Activated CD4-positive, CD25-positive, alpha-beta regulatory T cell treated with anti-CD3 and anti-CD28 coated beads, Interleukin-2, amount 50 U/mL, for 16 hours (primary cell): ENCODE data around the gene KIF1A.

Experiments
- DNase-seq: peaks from one replicate; pipeline ENCODE4 v3.0.0-alpha.2; 2020; ENCODE audit warnings: low read depth, low spot score

Gene KIF1A

DNA sequence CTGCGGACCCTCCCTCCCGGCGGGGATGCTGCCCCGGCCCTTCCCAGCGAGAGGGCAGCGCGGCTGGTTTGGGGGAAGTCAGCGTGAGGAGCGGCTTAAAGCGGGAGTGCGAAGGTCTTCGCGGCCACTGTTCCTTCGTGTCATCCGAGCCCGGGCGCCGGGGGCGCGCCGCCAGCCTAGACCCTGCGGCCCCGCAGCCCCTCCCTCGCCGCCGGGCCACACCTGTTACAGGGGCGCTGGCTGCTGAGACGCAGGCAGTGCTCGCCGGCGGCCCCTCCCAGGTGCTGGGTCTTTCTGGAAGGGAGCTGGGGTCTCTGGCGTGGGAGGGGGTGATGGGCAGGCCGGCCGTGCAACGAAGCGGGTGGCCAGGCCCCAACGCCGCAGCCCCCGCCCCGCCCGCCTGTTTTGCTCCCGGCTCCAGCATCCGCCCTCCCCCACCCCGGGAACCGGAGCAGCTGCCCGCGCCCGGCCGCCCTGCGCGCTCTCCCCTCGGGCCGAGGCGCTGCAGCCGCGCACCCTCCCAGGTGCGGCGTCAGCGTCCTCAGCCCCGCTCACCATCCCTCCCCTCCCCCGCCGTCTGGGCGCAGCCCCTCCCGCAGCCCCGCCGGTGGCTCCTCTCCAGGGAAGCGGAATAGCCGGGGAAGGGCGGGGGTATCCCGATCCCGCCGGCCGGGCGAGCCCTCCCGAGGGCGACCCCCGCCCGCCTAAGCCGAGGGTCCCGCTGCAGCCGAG is 727 bp downstream of the KIF1A start:
- no peak for DNase-seq

DNA sequence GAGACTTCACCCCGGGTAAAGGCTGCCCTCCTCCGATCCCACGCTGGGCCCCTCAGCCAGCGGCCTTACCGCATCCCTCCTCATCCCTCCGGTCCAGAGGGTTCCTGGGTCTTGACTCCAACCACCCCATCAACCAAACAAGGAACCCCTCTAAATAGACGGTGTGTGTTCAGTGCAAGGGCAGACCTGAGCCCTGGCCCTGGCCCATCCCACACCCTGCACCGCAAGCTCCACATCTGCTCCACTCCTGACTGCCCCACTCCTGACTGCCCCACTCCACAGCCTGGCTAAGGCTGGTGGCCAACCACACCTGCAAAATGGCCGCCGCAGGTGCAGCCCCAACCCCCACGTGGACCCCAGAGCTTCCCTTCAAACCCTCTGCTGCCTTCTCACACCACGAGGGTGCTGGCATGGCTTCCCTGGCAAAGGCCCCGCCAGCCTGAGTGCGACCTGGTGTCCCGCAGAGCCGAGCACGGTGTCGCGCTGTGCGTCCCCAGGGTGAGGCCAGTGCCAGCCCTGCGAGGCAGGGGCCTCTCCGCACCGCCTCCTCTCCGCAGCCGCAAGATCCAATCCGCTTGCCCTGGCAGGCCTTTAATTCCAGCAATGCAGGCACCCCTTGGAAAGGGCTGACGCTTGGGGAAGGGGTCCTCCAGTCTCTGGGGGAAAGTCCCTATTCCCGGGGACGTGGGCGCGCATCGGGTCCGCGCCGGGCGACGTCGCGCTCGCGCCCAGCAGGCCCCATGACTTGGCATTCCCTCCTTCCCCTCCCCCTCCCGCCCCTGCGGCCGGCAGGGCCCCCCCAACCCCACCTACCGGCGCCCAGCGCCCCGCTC is 1.5 kb downstream of the KIF1A start:
- DNase-seq = no peak

DNA sequence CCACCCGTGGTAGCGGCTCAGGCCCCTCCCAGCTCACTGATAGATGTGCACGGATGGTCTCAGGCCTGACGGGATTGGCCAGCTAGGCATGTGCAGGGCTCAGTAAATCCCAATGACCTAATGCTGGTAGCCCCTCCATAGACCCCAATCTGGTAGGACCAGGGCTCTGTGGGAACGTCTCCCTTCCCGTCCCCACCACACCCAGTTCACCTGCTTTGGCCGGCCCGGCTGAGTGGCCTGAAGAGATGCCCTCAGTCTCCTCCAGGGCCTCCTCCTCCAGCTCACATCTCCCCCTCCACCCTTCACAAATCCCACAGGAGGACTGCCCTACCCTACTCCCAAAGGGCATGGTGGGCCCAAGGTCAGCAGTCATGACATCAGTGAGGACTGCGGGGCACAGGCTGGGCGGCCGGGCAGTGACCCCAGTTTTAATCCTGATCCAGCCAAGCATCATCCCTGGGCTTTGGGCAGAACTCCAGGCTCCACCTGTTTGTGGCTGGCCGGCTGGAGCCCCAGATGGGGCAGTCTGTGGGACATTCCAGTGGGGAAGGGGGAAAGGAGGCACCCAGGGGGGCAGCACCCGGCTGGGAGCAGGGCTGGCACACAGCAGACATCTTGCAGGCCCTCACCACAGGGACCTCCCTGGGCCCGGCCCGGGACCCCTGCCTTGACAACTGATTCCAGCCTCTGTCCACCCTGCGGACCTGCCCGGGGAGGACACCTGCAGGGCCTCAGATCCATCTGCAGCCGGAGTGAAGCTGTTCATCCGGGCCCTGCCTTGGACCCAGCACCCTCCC is 2.3 kb downstream of the KIF1A start:
- no peak for DNase-seq

DNA sequence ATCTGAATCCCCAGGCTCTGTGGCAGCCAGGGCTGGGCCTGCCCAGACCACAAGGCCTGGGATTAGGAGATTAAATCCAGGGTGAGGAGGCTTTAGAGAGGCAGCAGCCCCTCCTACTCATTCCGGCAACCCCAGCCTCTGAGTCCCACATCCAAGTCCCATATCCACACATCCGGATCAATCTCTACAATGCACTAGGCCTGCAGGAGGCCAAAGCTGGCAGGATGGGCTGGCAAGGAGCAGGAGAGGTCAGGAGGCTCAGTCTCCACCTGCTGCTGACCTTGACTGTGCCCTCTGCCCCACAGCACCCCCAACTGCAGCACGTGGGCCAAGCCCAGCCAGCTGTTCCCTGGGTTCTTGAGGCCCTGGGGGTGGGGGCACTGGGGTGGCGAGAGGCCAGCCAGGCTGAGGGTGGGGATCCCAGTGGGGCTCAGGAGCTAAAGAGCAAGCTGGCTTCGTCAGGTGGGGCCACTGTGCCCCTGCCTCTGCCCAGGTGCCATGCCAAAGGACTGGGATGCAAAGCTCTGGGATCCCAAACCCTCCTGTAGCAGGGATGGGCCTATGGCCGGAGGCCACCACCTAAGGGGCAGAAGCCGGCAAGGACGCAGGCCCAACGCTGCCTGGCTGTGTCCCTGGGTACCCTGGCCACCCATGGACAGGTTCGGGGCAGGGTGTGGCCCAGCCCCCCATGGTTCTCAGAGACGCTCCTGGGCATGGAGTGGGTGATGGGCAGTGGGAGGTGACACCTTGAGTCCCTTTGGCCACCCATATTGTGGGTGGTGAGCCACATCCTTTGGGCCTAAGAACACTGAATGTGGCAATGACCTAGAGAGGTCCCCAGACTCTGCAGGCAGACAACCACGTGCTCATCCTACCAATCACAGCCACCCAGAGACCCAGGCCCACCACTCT is 3.2 kb downstream of the KIF1A start:
- DNase-seq = no peak

DNA sequence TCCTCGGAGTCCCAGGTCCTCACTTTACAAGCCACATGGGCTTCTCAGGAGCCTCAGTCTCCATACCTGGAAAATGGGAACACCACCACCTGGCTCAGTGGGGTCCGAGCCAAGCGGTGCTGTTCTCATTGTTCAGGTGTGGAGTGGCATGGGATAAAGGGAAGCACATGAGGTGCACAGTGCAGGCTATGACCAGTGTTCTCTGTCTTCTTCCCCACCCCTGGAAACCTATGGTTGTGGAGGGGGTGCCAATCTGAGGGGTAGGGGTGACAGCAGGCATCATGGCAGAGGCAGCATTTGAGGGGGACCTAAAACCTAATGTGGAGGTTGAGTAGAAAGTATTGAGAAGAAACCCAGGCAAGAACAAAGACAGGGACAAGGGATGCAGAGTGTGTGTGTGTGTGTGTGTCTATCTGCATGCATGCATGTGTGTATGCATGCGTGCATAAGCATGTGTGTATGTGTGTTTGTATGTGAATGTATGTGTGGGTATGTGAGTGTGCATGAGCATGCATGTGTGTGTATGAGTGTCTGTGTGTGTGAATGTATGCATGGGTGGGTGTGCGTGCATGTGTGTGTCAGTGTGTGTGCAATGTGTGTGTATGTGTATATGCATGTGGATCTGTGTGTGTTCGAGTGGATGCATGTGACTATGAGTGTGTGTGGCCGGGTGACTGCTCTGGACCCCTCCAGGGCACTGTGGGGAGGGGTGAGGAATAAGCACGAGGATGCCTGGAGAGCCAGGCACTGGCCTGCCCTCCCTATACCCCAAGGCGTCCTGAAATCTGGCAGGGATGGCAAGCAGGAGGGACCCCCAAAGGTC is 4.0 kb downstream of the KIF1A start:
- DNase-seq = no peak

DNA sequence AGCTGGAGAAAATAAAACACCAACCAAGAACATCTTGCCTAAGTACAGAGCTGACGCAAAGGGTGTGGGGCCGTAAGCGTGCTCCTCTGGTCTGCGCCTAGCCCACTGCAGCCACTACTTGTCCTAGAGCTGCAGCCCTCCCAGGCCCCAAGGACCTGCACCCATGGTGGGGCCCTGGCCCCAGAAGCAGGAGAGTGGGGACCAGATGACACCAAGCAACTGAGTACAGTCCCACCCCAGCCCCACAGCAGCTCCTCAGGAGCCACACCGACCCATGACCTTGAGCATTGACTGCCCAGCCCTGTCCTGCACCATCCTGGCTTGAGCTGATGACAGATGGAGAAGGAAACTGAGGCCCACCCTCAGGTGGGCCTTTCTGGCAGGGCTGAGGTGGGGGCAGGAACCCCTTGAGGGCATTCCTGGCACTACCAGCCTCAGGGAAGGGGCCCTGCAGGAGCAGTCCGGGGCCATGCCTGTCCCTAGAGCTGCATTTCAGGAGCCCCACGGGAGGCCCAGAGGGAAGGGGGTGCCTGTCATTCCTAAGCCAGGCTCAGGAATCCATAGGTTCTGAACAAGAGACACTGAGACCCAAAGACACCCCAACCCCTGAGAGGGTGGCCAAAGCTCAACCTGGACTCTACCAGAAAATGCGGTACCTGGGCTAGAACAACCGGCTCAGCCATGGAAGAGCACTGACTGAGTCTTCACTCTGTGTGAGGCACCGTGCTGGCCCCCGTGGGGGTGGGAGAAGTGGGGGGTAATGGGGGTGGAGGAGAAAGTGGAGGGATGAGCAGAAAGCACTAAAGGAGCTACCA is 4.9 kb downstream of the KIF1A start:
- DNase-seq = no peak

DNA sequence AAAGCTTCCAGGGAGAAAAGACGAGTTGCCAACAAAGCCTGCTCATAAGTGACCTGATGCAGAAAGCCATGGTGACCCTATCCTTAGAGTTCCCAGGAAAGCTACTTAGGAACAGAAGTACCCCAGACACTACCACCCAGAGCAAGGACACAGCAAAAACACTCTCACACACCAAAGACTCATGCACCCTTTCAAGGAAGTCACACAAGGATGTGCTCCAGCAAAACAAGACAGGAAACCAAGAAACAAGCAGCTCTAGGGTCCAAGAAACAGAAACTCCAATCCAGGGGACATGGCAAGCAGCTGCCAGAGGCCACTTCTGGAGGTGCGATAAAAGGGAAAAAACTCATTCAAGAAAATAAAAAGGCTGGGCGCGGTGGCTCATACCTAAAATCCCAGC is 5.7 kb downstream of the KIF1A start:
- DNase-seq = no peak

DNA sequence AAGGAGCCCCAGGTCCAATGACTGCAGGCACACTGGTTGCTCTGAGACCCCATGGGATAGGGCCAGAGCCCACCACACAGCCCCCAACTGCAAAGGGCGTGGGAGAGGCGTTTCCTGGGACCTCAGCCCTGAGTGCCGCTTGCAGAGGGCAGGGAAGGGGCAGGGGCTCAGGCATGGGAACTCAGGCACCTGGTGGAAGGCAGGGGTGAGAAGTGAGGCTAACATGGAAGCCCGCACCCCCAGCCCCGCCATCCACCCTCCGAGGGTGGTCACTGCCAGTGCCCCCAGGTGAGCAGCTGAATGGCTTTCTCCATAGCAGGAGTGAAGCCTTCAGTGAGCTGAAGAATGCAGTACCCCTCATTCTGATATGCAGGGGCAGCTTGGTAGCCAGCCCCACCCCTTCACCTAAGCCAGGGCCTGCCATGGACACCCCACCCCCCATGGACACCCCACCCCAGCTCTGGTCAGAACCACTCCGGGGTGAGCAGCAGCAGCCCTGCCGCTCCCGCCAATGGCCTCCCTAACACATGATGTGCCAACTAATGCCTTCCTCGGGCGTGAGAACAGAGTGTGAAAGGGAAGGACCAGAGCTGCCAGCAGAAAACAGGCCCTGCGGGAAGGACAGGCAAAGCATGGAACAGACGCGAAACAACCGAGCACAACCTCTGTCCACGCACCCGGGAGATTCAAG is 6.6 kb downstream of the KIF1A start:
- no peak for DNase-seq

DNA sequence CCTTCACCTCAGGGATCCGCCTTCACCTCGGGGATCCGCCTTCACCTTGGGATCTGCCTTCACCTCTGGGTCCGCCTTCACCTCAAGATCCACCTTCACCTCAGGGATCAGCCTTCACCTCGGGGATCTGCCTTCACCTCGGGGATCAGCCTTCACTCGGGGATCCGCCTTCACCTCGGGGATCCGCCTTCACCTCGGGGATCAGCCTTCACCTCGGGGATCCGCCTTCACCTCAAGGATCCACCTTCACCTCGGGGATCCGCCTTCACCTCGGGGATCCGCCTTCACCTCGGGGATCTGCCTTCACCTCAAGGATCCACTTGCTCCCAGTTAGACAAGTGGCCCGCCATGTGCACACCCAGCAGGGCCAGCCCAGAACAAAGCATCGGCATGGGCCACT is 7.3 kb downstream of the KIF1A start:
- no peak for DNase-seq

DNA sequence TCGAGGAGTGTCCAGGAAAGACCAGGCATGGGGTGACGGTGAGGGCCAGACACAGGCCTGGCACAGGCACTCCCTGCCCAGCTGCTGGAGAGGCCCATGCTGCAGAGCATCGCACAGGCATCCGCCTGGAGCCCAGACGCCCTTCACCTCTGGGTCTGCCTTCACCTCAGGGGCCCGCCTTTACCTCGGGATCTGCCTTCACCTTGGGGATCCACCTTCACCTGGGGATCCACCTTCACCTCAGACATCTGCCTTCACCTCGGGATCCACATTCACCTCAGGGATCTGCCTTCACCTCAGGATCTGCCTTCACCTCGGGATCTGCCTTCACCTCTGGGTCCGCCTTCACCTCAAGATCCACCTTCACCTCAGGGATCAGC is 7.7 kb downstream of the KIF1A start:
- no peak for DNase-seq

DNA sequence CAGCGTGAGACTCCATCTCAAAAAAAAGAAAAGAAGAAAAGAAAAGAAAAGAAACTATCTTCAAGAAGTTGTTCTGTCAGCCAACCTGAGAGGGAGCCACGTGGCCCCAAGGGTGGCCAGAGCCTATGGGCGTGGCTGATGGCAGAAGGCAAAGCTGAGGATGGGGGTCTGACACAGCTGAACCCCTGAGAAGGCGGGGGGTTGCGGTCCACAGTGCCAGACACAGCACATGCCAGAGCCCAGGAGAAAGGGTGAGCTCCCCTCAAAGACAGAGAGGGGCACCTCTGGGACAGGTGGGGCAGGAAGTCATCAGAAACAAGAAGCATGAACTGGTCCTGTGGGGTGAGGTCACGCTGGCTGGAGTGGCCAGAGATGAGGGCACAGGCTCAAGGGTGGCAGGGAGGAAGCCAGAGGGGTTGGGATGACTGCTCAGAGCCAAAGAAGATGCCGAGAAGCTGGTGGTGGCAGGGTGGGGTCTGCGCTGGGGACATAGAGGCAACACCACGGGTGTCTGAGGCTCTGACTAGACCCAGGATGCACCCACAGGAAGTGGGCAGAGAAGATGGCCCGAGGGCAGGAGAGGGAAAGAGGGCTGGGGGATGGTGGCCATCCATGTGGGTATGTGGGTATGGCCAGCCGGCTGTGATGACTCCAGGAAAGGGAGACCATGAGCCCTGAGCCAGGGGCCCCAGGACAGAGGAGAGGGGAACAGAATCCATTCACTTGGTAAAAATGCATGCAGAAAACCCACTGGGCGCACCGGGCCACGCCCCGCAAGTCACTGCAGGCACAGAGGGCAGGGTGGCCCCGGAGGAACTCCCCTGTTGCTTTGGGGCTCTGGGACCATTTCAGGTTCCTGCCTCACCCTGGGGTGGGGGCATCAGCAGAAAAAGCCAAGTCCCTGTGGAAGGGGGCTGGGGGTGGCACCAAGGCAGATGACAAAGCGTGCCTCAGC is 8.4 kb downstream of the KIF1A start:
- no peak for DNase-seq

DNA sequence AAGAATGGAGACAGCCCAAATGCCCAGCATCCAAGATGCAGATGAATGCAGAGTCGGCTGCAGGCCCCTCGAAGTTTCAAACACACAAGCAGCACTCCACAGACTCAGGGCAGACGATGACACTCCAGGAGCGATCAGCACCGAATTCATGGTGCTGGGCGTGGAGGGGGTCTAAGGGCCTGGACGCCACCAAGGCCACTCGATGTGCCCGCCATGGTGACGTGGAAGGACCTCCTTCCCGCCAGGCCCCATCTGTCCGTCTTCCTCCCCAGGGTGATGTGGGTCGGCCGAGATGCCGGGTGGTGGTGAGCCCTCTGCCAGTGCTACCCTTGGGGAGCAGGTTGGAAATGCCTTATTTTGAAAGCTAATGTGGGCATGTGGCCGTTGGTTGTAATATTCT is 9.4 kb downstream of the KIF1A start:
- no peak for DNase-seq

DNA sequence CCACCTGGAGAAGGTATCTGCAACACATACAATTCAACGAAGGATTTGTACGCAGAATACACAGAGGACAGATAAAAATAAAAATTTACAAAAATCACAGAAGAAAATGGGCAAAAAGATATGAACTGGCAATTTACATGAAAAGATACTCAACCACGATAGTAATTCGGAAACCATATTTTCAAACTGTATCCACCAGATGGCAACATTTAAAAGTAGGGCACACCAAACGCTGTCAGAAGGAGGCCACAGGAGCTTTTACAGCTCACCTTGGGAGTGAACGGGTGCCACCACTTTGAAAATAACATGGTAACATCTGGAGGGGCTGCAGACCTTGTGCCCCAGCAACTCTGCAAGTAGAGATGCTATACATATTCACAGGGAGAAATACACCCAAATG is 9.8 kb downstream of the KIF1A start:
- DNase-seq = no peak

DNA sequence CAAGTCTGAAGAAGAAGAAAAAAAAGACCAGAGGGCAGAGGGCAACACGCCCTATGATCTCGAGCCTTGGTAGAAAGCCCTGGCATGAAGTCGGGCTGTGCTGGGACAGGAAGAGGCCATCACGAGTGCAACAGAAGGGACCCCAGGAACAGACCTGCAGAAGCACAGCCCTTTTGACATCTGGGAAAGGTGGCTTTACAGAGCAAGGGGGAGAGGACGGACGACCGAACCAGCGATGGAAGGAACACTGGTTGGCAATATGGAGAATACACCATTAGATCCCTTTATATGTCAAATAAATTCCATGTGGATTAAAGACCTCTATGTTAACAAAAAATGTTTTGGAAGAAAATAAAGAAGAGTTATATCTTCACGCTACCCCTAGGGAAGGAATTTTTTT is 10.7 kb downstream of the KIF1A start:
- DNase-seq = no peak

DNA sequence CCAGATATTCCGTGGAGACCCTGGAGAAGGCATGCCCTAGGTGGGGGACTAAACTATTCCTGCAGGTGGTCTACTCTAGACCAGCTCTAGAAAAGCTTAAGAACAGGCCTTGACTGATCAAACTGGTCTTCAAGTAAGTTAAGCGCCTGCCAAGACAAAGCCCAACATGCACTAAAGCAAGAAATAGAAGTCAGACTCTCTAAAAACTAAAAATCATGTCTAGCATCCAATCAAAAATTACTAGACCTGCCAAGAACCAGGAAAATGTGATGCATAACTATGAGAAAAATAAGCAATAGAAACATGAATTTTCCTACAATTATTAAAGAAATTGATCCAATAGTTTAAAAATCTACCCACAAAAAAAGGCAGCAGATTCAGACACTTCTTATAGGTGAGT is 13.6 kb downstream of the KIF1A start:
- DNase-seq = no peak

DNA sequence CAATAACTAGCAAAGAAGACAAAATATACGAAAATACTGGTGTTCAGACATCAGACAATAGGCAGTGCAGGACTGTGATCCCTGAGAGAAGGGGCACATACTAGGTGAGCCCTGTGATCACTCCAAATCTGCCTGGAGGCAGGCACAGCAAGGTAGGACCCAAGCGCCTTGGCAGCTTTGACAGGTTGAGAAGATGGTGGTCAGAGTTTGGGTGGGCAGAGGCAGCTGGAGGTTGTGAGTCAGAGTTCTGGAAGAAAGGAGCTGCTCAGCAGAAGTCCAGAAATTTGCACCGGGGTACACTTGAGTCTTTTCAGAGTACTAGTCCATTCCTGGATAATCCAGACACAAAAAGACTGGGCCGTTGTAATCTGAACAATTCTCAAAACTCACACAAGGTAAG is 14.0 kb downstream of the KIF1A start:
- no peak for DNase-seq

DNA sequence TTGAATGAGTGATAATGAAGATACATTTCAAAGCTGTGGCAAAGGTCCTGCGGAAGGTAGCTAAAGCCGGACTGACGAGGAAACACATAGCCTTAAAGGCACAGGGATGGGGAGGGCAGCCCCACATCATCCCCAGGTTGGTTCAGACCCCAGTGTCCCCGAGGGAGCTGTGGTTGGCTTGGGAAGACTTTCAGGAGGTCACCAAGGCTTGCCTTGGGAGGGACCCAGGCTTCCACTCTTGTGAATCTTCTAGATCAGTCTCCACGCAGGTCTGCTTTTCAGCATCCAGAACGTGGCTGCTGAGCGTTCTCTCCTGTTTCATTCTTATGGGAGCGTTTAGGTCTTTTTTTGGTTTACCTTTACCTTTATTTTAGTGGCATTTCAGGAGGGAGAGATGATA is 16.8 kb downstream of the KIF1A start:
- no peak for DNase-seq
